ENCODE results near the gene SPOCK3. TPM values are rescaled to one million over a fixed set of nuclear protein-coding genes. Genes with fewer than 3 reads are reported as not detected.
A peak's percentile ranks its signal among the peaks of the same experiment; 100 is the strongest.

SPOCK3 gene
- total RNA-seq, 1 donor = not detected

GRCh38 chr4:167032871-167033270, 201.4 kb downstream of the SPOCK3 start:
- TF ChIP-seq, protein P1, sequence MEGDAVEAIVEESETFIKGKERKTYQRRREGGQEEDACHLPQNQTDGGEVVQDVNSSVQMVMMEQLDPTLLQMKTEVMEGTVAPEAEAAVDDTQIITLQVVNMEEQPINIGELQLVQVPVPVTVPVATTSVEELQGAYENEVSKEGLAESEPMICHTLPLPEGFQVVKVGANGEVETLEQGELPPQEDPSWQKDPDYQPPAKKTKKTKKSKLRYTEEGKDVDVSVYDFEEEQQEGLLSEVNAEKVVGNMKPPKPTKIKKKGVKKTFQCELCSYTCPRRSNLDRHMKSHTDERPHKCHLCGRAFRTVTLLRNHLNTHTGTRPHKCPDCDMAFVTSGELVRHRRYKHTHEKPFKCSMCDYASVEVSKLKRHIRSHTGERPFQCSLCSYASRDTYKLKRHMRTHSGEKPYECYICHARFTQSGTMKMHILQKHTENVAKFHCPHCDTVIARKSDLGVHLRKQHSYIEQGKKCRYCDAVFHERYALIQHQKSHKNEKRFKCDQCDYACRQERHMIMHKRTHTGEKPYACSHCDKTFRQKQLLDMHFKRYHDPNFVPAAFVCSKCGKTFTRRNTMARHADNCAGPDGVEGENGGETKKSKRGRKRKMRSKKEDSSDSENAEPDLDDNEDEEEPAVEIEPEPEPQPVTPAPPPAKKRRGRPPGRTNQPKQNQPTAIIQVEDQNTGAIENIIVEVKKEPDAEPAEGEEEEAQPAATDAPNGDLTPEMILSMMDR (IDR thresholded peaks at IDR 0.05; ENCODE audit: insufficient read depth, low read depth, low read length) = no peak
- DNase-seq (ENCODE audit: low read depth) = peak; percentile 37
- no peak overlapping the region for H3K4me3 ChIP-seq (ENCODE audit: low read depth, low read length)

GRCh38 chr4:167031534-167032156, 202.6 kb downstream of the SPOCK3 start:
- H3K4me3 ChIP-seq (ENCODE audit: low read depth, low read length) = no peak overlapping the region
- peak; percentile 53 for DNase-seq (ENCODE audit: low read depth)
- TF ChIP-seq, protein P1 (IDR thresholded peaks at IDR 0.05; ENCODE audit: insufficient read depth, low read depth, low read length) = no peak

GRCh38 chr4:167028976-167029375, 205.3 kb downstream of the SPOCK3 start:
- DNase-seq (ENCODE audit: low read depth) = no peak
- TF ChIP-seq, protein P1 (IDR thresholded peaks at IDR 0.05; ENCODE audit: insufficient read depth, low read depth, low read length) = no peak
- no peak overlapping the region for H3K4me3 ChIP-seq (ENCODE audit: low read depth, low read length)

DNA sequence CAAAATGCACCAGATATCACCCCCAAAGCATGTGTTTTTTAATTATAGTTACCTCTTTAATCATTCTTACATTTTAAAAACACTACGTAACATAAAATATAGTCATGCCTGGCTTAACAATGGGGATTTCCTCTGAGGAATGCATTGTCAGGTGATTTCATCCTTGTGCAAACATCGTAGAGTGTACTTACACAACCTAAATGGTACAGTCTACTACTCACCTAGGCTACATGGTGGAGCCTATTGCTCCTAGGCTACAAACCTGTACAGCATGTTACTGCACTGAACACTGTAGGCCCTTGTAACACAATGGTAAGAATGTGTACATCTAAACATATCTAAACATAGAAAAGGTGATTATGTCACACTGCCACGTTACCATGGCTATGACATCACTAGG, 208.6 kb downstream of the SPOCK3 start:
- no peak for DNase-seq (ENCODE audit: low read depth)
- TF ChIP-seq, protein P1 (IDR thresholded peaks at IDR 0.05; ENCODE audit: insufficient read depth, low read depth, low read length) = no peak
- H3K4me3 ChIP-seq (ENCODE audit: low read depth, low read length) = no peak overlapping the region

- TF ChIP-seq, protein P1 (IDR thresholded peaks at IDR 0.05; ENCODE audit: insufficient read depth, low read depth, low read length) = no peak
- DNase-seq (ENCODE audit: low read depth) = no peak
- H3K4me3 ChIP-seq (ENCODE audit: low read depth, low read length) = no peak overlapping the region
Measured at GRCh38 chr4:167023364-167023925, 210.8 kb downstream of the SPOCK3 start.

- H3K4me3 ChIP-seq (ENCODE audit: low read depth, low read length) = no peak overlapping the region
- peak; percentile 68 for DNase-seq (ENCODE audit: low read depth)
- TF ChIP-seq, protein P1 (IDR thresholded peaks at IDR 0.05; ENCODE audit: insufficient read depth, low read depth, low read length) = peak; percentile 76
Measured at GRCh38 chr4:167021545-167022155, 212.6 kb downstream of the SPOCK3 start.
